IMR-90 (cell line): Measurements from ENCODE around the gene TUBGCP2. TPM values are rescaled to one million over a fixed set of nuclear protein-coding genes. Genes with fewer than 3 reads are reported as not detected.

Experiments used
- ATAC-seq: fragments of 200-7000 bp; cut with Tn5 transposase; 2 replicates; pipeline ENCODE4 v1.9.1; 2020; ENCODE audit warnings: low read depth, mild to moderate bottlenecking, moderate library complexity
- BruUV-seq: library from RNA; stranded (reverse); fragments of 400-500 nt; replicated peaks from 2 replicates; lab custom pipeline; 2021; lab: Mats Ljungman, UMichigan
- CTCF ChIA-PET: fragments of 300-600 bp; formaldehyde crosslinking; extraction: SDS; loops from one replicate; lab custom pipeline; 2021; ENCODE audit warnings: antibody characterized with exemption; lab: Yijun Ruan, JAX
- POLR2A ChIA-PET: fragments of 300-600 bp; sonication (Branson Sonifier 250); formaldehyde crosslinking; loops from one replicate; lab custom pipeline; 2022; ENCODE audit warnings: antibody characterized with exemption; ENCODE audit not compliant: unreplicated experiment; lab: Charles Lee
- DNase-seq: peaks from one replicate; pipeline ENCODE4 v3.0.0; 2013
- H2AFZ ChIP-seq: replicated peaks from 2 replicates; pipeline ENCODE3; 2013; ENCODE audit warnings: low read length, mild to moderate bottlenecking; ENCODE audit not compliant: poor library complexity
- H2AK5ac ChIP-seq: 2 replicates; pipeline ENCODE4 v1.6.1; 2013; ENCODE audit warnings: low read depth, low read length, inconsistent platforms
- H2AK9ac ChIP-seq: replicated peaks from 2 replicates; pipeline ENCODE3; 2013; ENCODE audit warnings: mild to moderate bottlenecking, low read depth, low read length, moderate library complexity; ENCODE audit not compliant: poor library complexity
- H2BK120ac ChIP-seq: 2 replicates; pipeline ENCODE4 v1.6.1; 2013; ENCODE audit warnings: low read depth, low read length, inconsistent platforms
- H2BK15ac ChIP-seq: 3 replicates; pipeline ENCODE4 v1.6.1; 2013; ENCODE audit warnings: low read depth, low read length, inconsistent platforms
- H2BK20ac ChIP-seq: 2 replicates; pipeline ENCODE4 v1.6.1; 2013; ENCODE audit warnings: low read depth, mild to moderate bottlenecking, inconsistent platforms, low read length, moderate library complexity
- H2BK5ac ChIP-seq: 2 replicates; pipeline ENCODE4 v1.6.1; 2013; ENCODE audit warnings: mild to moderate bottlenecking, low read depth, low read length, inconsistent platforms; ENCODE audit not compliant: poor library complexity, severe bottlenecking
- H3K14ac ChIP-seq: replicated peaks from 2 replicates; pipeline ENCODE4 v1.6.1; 2013; ENCODE audit warnings: low read depth, low read length, inconsistent platforms
- H3K18ac ChIP-seq: 2 replicates; pipeline ENCODE4 v1.6.1; 2013; ENCODE audit warnings: low read depth, low read length, control low read depth
- H3K23ac ChIP-seq: 2 replicates; pipeline ENCODE4 v1.6.1; 2013; ENCODE audit warnings: low read depth, low read length, inconsistent platforms
- H3K27ac ChIP-seq: 2 replicates; pipeline ENCODE4 v1.5.1; 2013; ENCODE audit warnings: mild to moderate bottlenecking, control low read depth, low read length; ENCODE audit not compliant: insufficient read depth
- H3K27me3 ChIP-seq: 2 replicates; pipeline ENCODE4 v1.6.1; 2013; ENCODE audit warnings: low read length; ENCODE audit not compliant: control insufficient read depth, insufficient read depth
- H3K36me3 ChIP-seq: 2 replicates; pipeline ENCODE4 v1.6.1; 2013; ENCODE audit warnings: low read length, mixed read lengths; ENCODE audit not compliant: control insufficient read depth, insufficient read depth
- H3K4ac ChIP-seq: 2 replicates; pipeline ENCODE4 v1.6.1; 2013; ENCODE audit warnings: low read depth, low read length, inconsistent platforms
- H3K4me1 ChIP-seq: 2 replicates; pipeline ENCODE4 v1.6.1; 2013; ENCODE audit warnings: low read length, mixed read lengths; ENCODE audit not compliant: control insufficient read depth, insufficient read depth
- H3K4me2 ChIP-seq: 2 replicates; pipeline ENCODE4 v1.6.1; 2013; ENCODE audit warnings: low read depth, mild to moderate bottlenecking, control low read depth, low read length, moderate library complexity
- H3K4me3 ChIP-seq: 2 replicates; pipeline ENCODE4 v1.5.1; 2013; ENCODE audit warnings: low read depth, mild to moderate bottlenecking, control low read depth, low read length, moderate library complexity; ENCODE audit not compliant: insufficient read depth
- H3K56ac ChIP-seq: 2 replicates; pipeline ENCODE4 v1.6.1; 2013; ENCODE audit warnings: low read length, inconsistent platforms; ENCODE audit not compliant: insufficient read depth; ENCODE audit errors: extremely low read depth
- H3K79me1 ChIP-seq, 2 experiments: 2 replicates each; pipeline ENCODE4 v1.6.1; 2013; ENCODE audit warnings: low read length in 2 of 2, inconsistent platforms in 1 of 2, low read depth in 1 of 2
- H3K9ac ChIP-seq: 2 replicates; pipeline ENCODE4 v1.6.1; 2013; ENCODE audit warnings: low read depth, low read length, control low read depth
- H3K9me1 ChIP-seq: 2 replicates; pipeline ENCODE4 v1.6.1; 2013; ENCODE audit warnings: low read length, inconsistent platforms; ENCODE audit not compliant: insufficient read depth
- H3K9me3 ChIP-seq: 2 replicates; pipeline ENCODE4 v1.6.1; 2013; ENCODE audit warnings: low read length; ENCODE audit not compliant: control insufficient read depth, insufficient read depth
- H4K20me1 ChIP-seq: 2 replicates; pipeline ENCODE4 v1.6.1; 2013; ENCODE audit warnings: low read length, inconsistent platforms; ENCODE audit not compliant: insufficient read depth
- H4K5ac ChIP-seq: 2 replicates; pipeline ENCODE4 v1.6.1; 2013; ENCODE audit warnings: mild to moderate bottlenecking, low read depth, low read length, control low read depth
- H4K8ac ChIP-seq, 2 experiments: 2 replicates each; pipeline ENCODE4 v1.6.1; 2013; ENCODE audit warnings: low read depth in 2 of 2, low read length in 2 of 2, control low read depth in 1 of 2, inconsistent platforms in 1 of 2
- H4K91ac ChIP-seq: 2 replicates; pipeline ENCODE4 v1.6.1; 2013; ENCODE audit warnings: low read depth, low read length, inconsistent platforms; ENCODE audit not compliant: insufficient read depth
- BHLHE40 ChIP-seq: fragments of 150-350 bp; IDR thresholded peaks from 2 replicates; pipeline ENCODE4 v1.6.1; 2016; ENCODE audit warnings: mild to moderate bottlenecking, low read depth, low read length
- CEBPB ChIP-seq: IDR thresholded peaks from 2 replicates; pipeline ENCODE4 v1.6.1; 2012; ENCODE audit warnings: low read depth, low read length, improper control_type of control experiment
- CTCF ChIP-seq: conservative IDR thresholded peaks from 2 replicates; pipeline ENCODE4 v1.5.1; 2012; ENCODE audit warnings: mild to moderate bottlenecking, low read depth, low read length, improper control_type of control experiment
- ELK1 ChIP-seq: fragments of 150-350 bp; IDR thresholded peaks from 2 replicates; pipeline ENCODE4 v1.6.1; 2016; ENCODE audit warnings: low read depth, mild to moderate bottlenecking, low read length, moderate library complexity, borderline replicate concordance
- FOS ChIP-seq: fragments of 150-350 bp; IDR thresholded peaks from 2 replicates; pipeline ENCODE4 v1.6.1; 2016; ENCODE audit warnings: low read depth, low read length
- MAFK ChIP-seq: IDR thresholded peaks from 2 replicates; pipeline ENCODE4 v1.6.1; 2012; ENCODE audit warnings: low read depth, low read length, improper control_type of control experiment
- MAZ ChIP-seq: IDR thresholded peaks from 2 replicates; pipeline ENCODE4 v1.6.1; 2012; ENCODE audit warnings: low read depth, mild to moderate bottlenecking, low read length, improper control_type of control experiment, moderate library complexity, borderline replicate concordance
- MXI1 ChIP-seq: IDR thresholded peaks from 2 replicates; pipeline ENCODE4 v1.6.1; 2012; ENCODE audit warnings: low read depth, mild to moderate bottlenecking, low read length, moderate library complexity, borderline replicate concordance
- NFE2L2 ChIP-seq: fragments of 150-350 bp; IDR thresholded peaks from 2 replicates; pipeline ENCODE4 v1.6.1; 2016; ENCODE audit warnings: low read depth, mild to moderate bottlenecking, low read length
- POLR2A ChIP-seq: IDR thresholded peaks from 2 replicates; pipeline ENCODE4 v1.6.1; 2012; ENCODE audit warnings: mild to moderate bottlenecking, low read depth, low read length
- RAD21 ChIP-seq: IDR thresholded peaks from 2 replicates; pipeline ENCODE4 v1.6.1; 2012; ENCODE audit warnings: low read length, improper control_type of control experiment
- RCOR1 ChIP-seq: IDR thresholded peaks from 2 replicates; pipeline ENCODE4 v1.6.1; 2012; ENCODE audit warnings: mild to moderate bottlenecking, low read length, improper control_type of control experiment; ENCODE audit not compliant: insufficient replicate concordance
- RFX5 ChIP-seq: IDR thresholded peaks from 2 replicates; pipeline ENCODE4 v1.8.0; 2012; ENCODE audit warnings: low read depth, mild to moderate bottlenecking, low read length, moderate library complexity
- USF2 ChIP-seq: fragments of 150-350 bp; IDR thresholded peaks from 2 replicates; pipeline ENCODE4 v1.6.1; 2017; ENCODE audit warnings: mild to moderate bottlenecking, antibody characterized with exemption, low read length, low read depth
- WGBS, 2 experiments: methylation state at CpG; one replicate each; pipeline versions ENCODE4 v1.1.5 to v1.1.7; 2013; ENCODE audit warnings: missing lambda C conversion rate in 2 of 2; ENCODE audit not compliant: insufficient read length in 1 of 2; ENCODE audit errors: extremely low coverage in 2 of 2; 5-methylcytosine and 5-hydroxymethylcytosine counted together
- dilution Hi-C: fragments of 300-500 bp; cut with HindIII; formaldehyde crosslinking; loops from one replicate; pipeline ENCODE4 v1.14.3; 2018; ENCODE audit warnings: low sequenced_read_pairs; ENCODE audit not compliant: unreplicated experiment
- in situ Hi-C: fragments of 300-500 bp; cut with MboI; formaldehyde crosslinking; loops from 3 replicates; pipeline ENCODE4 v1.14.3; 2019; ENCODE audit warnings: low sequenced_read_pairs, inconsistent platforms, mixed read lengths
- intact Hi-C: fragments of 100-400 bp; cut with micrococcal nuclease; formaldehyde crosslinking; loops from 2 replicates; pipeline ENCODE4 v1.10.0; 2022
- polyA plus RNA-seq, 3 experiments: library from polyadenylated mRNA; depleted of rRNA; stranded (reverse); fragments of >200 nt; gene quantifications; 2 replicates each; pipeline ENCODE4 v1.2.3, GENCODE V29; 2012; ENCODE audit warnings: low replicate concordance in 1 of 3
- total RNA-seq: library from RNA; depleted of rRNA; stranded (reverse); fragments of >200 nt; gene quantifications from 2 replicates; pipeline ENCODE4 v1.2.3, GENCODE V29; 2012

Gene TUBGCP2
- total and polyA plus RNA-seq, 2 of the 4 experiments (the other 2 are of a cell fraction) = 48.1 to 72.6 TPM

GRCh38 chr10:133274751-133275683 is 33.7 kb downstream of the TUBGCP2 start:
- Histone ChIP-seq H3K4ac (no peak overlapping the region), H3K18ac (no peak overlapping the region), H2BK120ac (no peak overlapping the region), H3K9me1 (0 out of 2 replicates have a peak, but pooled peaks cover 4% of the 10 kb centered on the region), H2BK20ac (no peak overlapping the region), H4K8ac (no peak overlapping the region), H2BK5ac (no peak overlapping the region), H3K9ac (no peak overlapping the region), H4K91ac (no peak overlapping the region), H3K27me3 (peaks cover 9% of the 10 kb centered on the region), H2BK15ac (no peak overlapping the region), H2AFZ (no peak overlapping the region), H3K9me3 (no peaks in the 10 kb centered on the region), H3K14ac (no peak overlapping the region), H3K4me2 (no peak overlapping the region), H3K4me1 (peaks cover 10% of the 10 kb centered on the region), H2AK5ac (no peak overlapping the region), H3K27ac (no peak overlapping the region), H3K79me1 (peaks cover 0 to 3% of the 10 kb centered on the region in 2 experiments; a peak in 1 of 4 replicates), H2AK9ac (no peak overlapping the region), H4K20me1 (peaks cover 7% of the 10 kb centered on the region; the same call in 1 of the 2 replicates), H3K23ac (no peak overlapping the region), H3K36me3 (peaks cover 9% of the 10 kb centered on the region; the same call in 1 of the 2 replicates), H3K56ac (no peak overlapping the region), H4K5ac (no peak overlapping the region), H3K4me3 (no peak overlapping the region)
- 82% methylated on average over 4 of the region's 26 CpGs; no CpG with 5 or more reads in 1 of the 2 experiments for WGBS, 2 experiments
- DNase-seq (no peak), ATAC-seq (no peak)
- in situ Hi-C loops = loop anchor here (25.0 kb wide), 1 partner anchor 613 kb away; no protein-coding TSS in a partner anchor
- dilution Hi-C loops = no loop called here
- intact Hi-C loops = no loop called here
- ChIA-PET CTCF (no interaction called here), POLR2A (no interaction called here)
- BruUV-seq = no TSS peak
- TF ChIP-seq BHLHE40 = no peak
- no peak for TF ChIP-seq RFX5
- TF ChIP-seq RCOR1 = no peak
- no peak for TF ChIP-seq FOS
- TF ChIP-seq MAFK = no peak
- TF ChIP-seq CTCF = no peak
- no peak for TF ChIP-seq USF2
- TF ChIP-seq ELK1 = no peak
- TF ChIP-seq POLR2A = no peak
- no peak for TF ChIP-seq MXI1
- no peak for TF ChIP-seq RAD21
- no peak for TF ChIP-seq MAZ
- TF ChIP-seq NFE2L2 = no peak
- no peak for TF ChIP-seq CEBPB
